IMR-90 (cell line): ENCODE results near the gene CDKN2B-AS1. TPM values are rescaled to one million over a fixed set of nuclear protein-coding genes. Genes with fewer than 3 reads are reported as not detected.

Experiments used
- ATAC-seq: fragments of 200-7000 bp; cut with Tn5 transposase; 2 replicates; pipeline ENCODE4 v1.9.1; 2020; ENCODE audit warnings: low read depth, mild to moderate bottlenecking, moderate library complexity
- BruUV-seq: library from RNA; stranded (reverse); fragments of 400-500 nt; replicated peaks from 2 replicates; lab custom pipeline; 2021; lab: Mats Ljungman, UMichigan
- CTCF ChIA-PET: fragments of 300-600 bp; formaldehyde crosslinking; extraction: SDS; loops from one replicate; lab custom pipeline; 2021; ENCODE audit warnings: antibody characterized with exemption; lab: Yijun Ruan, JAX
- POLR2A ChIA-PET: fragments of 300-600 bp; sonication (Branson Sonifier 250); formaldehyde crosslinking; loops from one replicate; lab custom pipeline; 2022; ENCODE audit warnings: antibody characterized with exemption; ENCODE audit not compliant: unreplicated experiment; lab: Charles Lee
- DNase-seq: peaks from one replicate; pipeline ENCODE4 v3.0.0; 2013
- H2AFZ ChIP-seq: replicated peaks from 2 replicates; pipeline ENCODE3; 2013; ENCODE audit warnings: low read length, mild to moderate bottlenecking; ENCODE audit not compliant: poor library complexity
- H2AK5ac ChIP-seq: 2 replicates; pipeline ENCODE4 v1.6.1; 2013; ENCODE audit warnings: low read depth, low read length, inconsistent platforms
- H2AK9ac ChIP-seq: replicated peaks from 2 replicates; pipeline ENCODE3; 2013; ENCODE audit warnings: mild to moderate bottlenecking, low read depth, low read length, moderate library complexity; ENCODE audit not compliant: poor library complexity
- H2BK120ac ChIP-seq: 2 replicates; pipeline ENCODE4 v1.6.1; 2013; ENCODE audit warnings: low read depth, low read length, inconsistent platforms
- H2BK15ac ChIP-seq: 3 replicates; pipeline ENCODE4 v1.6.1; 2013; ENCODE audit warnings: low read depth, low read length, inconsistent platforms
- H2BK20ac ChIP-seq: 2 replicates; pipeline ENCODE4 v1.6.1; 2013; ENCODE audit warnings: low read depth, mild to moderate bottlenecking, inconsistent platforms, low read length, moderate library complexity
- H2BK5ac ChIP-seq: 2 replicates; pipeline ENCODE4 v1.6.1; 2013; ENCODE audit warnings: mild to moderate bottlenecking, low read depth, low read length, inconsistent platforms; ENCODE audit not compliant: poor library complexity, severe bottlenecking
- H3K14ac ChIP-seq: replicated peaks from 2 replicates; pipeline ENCODE4 v1.6.1; 2013; ENCODE audit warnings: low read depth, low read length, inconsistent platforms
- H3K18ac ChIP-seq: 2 replicates; pipeline ENCODE4 v1.6.1; 2013; ENCODE audit warnings: low read depth, low read length, control low read depth
- H3K23ac ChIP-seq: 2 replicates; pipeline ENCODE4 v1.6.1; 2013; ENCODE audit warnings: low read depth, low read length, inconsistent platforms
- H3K27ac ChIP-seq: 2 replicates; pipeline ENCODE4 v1.5.1; 2013; ENCODE audit warnings: mild to moderate bottlenecking, control low read depth, low read length; ENCODE audit not compliant: insufficient read depth
- H3K27me3 ChIP-seq: 2 replicates; pipeline ENCODE4 v1.6.1; 2013; ENCODE audit warnings: low read length; ENCODE audit not compliant: control insufficient read depth, insufficient read depth
- H3K36me3 ChIP-seq: 2 replicates; pipeline ENCODE4 v1.6.1; 2013; ENCODE audit warnings: low read length, mixed read lengths; ENCODE audit not compliant: control insufficient read depth, insufficient read depth
- H3K4ac ChIP-seq: 2 replicates; pipeline ENCODE4 v1.6.1; 2013; ENCODE audit warnings: low read depth, low read length, inconsistent platforms
- H3K4me1 ChIP-seq: 2 replicates; pipeline ENCODE4 v1.6.1; 2013; ENCODE audit warnings: low read length, mixed read lengths; ENCODE audit not compliant: control insufficient read depth, insufficient read depth
- H3K4me2 ChIP-seq: 2 replicates; pipeline ENCODE4 v1.6.1; 2013; ENCODE audit warnings: low read depth, mild to moderate bottlenecking, control low read depth, low read length, moderate library complexity
- H3K4me3 ChIP-seq: 2 replicates; pipeline ENCODE4 v1.5.1; 2013; ENCODE audit warnings: low read depth, mild to moderate bottlenecking, control low read depth, low read length, moderate library complexity; ENCODE audit not compliant: insufficient read depth
- H3K56ac ChIP-seq: 2 replicates; pipeline ENCODE4 v1.6.1; 2013; ENCODE audit warnings: low read length, inconsistent platforms; ENCODE audit not compliant: insufficient read depth; ENCODE audit errors: extremely low read depth
- H3K79me1 ChIP-seq, 2 experiments: 2 replicates each; pipeline ENCODE4 v1.6.1; 2013; ENCODE audit warnings: low read length in 2 of 2, inconsistent platforms in 1 of 2, low read depth in 1 of 2
- H3K9ac ChIP-seq: 2 replicates; pipeline ENCODE4 v1.6.1; 2013; ENCODE audit warnings: low read depth, low read length, control low read depth
- H3K9me1 ChIP-seq: 2 replicates; pipeline ENCODE4 v1.6.1; 2013; ENCODE audit warnings: low read length, inconsistent platforms; ENCODE audit not compliant: insufficient read depth
- H3K9me3 ChIP-seq: 2 replicates; pipeline ENCODE4 v1.6.1; 2013; ENCODE audit warnings: low read length; ENCODE audit not compliant: control insufficient read depth, insufficient read depth
- H4K20me1 ChIP-seq: 2 replicates; pipeline ENCODE4 v1.6.1; 2013; ENCODE audit warnings: low read length, inconsistent platforms; ENCODE audit not compliant: insufficient read depth
- H4K5ac ChIP-seq: 2 replicates; pipeline ENCODE4 v1.6.1; 2013; ENCODE audit warnings: mild to moderate bottlenecking, low read depth, low read length, control low read depth
- H4K8ac ChIP-seq, 2 experiments: 2 replicates each; pipeline ENCODE4 v1.6.1; 2013; ENCODE audit warnings: low read depth in 2 of 2, low read length in 2 of 2, control low read depth in 1 of 2, inconsistent platforms in 1 of 2
- H4K91ac ChIP-seq: 2 replicates; pipeline ENCODE4 v1.6.1; 2013; ENCODE audit warnings: low read depth, low read length, inconsistent platforms; ENCODE audit not compliant: insufficient read depth
- BHLHE40 ChIP-seq: fragments of 150-350 bp; IDR thresholded peaks from 2 replicates; pipeline ENCODE4 v1.6.1; 2016; ENCODE audit warnings: mild to moderate bottlenecking, low read depth, low read length
- CEBPB ChIP-seq: IDR thresholded peaks from 2 replicates; pipeline ENCODE4 v1.6.1; 2012; ENCODE audit warnings: low read depth, low read length, improper control_type of control experiment
- CHD1 ChIP-seq: IDR thresholded peaks from 2 replicates; pipeline ENCODE4 v1.6.1; 2012; ENCODE audit warnings: low read depth, low read length, improper control_type of control experiment
- CTCF ChIP-seq: conservative IDR thresholded peaks from 2 replicates; pipeline ENCODE4 v1.5.1; 2012; ENCODE audit warnings: mild to moderate bottlenecking, low read depth, low read length, improper control_type of control experiment
- ELK1 ChIP-seq: fragments of 150-350 bp; IDR thresholded peaks from 2 replicates; pipeline ENCODE4 v1.6.1; 2016; ENCODE audit warnings: low read depth, mild to moderate bottlenecking, low read length, moderate library complexity, borderline replicate concordance
- FOS ChIP-seq: fragments of 150-350 bp; IDR thresholded peaks from 2 replicates; pipeline ENCODE4 v1.6.1; 2016; ENCODE audit warnings: low read depth, low read length
- MXI1 ChIP-seq: IDR thresholded peaks from 2 replicates; pipeline ENCODE4 v1.6.1; 2012; ENCODE audit warnings: low read depth, mild to moderate bottlenecking, low read length, moderate library complexity, borderline replicate concordance
- NFE2L2 ChIP-seq: fragments of 150-350 bp; IDR thresholded peaks from 2 replicates; pipeline ENCODE4 v1.6.1; 2016; ENCODE audit warnings: low read depth, mild to moderate bottlenecking, low read length
- POLR2A ChIP-seq: IDR thresholded peaks from 2 replicates; pipeline ENCODE4 v1.6.1; 2012; ENCODE audit warnings: mild to moderate bottlenecking, low read depth, low read length
- RCOR1 ChIP-seq: IDR thresholded peaks from 2 replicates; pipeline ENCODE4 v1.6.1; 2012; ENCODE audit warnings: mild to moderate bottlenecking, low read length, improper control_type of control experiment; ENCODE audit not compliant: insufficient replicate concordance
- SMC3 ChIP-seq: fragments of 150-350 bp; IDR thresholded peaks from 2 replicates; pipeline ENCODE4 v1.6.1; 2016; ENCODE audit warnings: low read depth, mild to moderate bottlenecking, antibody characterized with exemption, low read length, moderate library complexity
- USF2 ChIP-seq: fragments of 150-350 bp; IDR thresholded peaks from 2 replicates; pipeline ENCODE4 v1.6.1; 2017; ENCODE audit warnings: mild to moderate bottlenecking, antibody characterized with exemption, low read length, low read depth
- WGBS, 2 experiments: methylation state at CpG; one replicate each; pipeline versions ENCODE4 v1.1.5 to v1.1.7; 2013; ENCODE audit warnings: missing lambda C conversion rate in 2 of 2; ENCODE audit not compliant: insufficient read length in 1 of 2; ENCODE audit errors: extremely low coverage in 2 of 2; 5-methylcytosine and 5-hydroxymethylcytosine counted together
- dilution Hi-C: fragments of 300-500 bp; cut with HindIII; formaldehyde crosslinking; loops from one replicate; pipeline ENCODE4 v1.14.3; 2018; ENCODE audit warnings: low sequenced_read_pairs; ENCODE audit not compliant: unreplicated experiment
- in situ Hi-C: fragments of 300-500 bp; cut with MboI; formaldehyde crosslinking; loops from 3 replicates; pipeline ENCODE4 v1.14.3; 2019; ENCODE audit warnings: low sequenced_read_pairs, inconsistent platforms, mixed read lengths
- intact Hi-C: fragments of 100-400 bp; cut with micrococcal nuclease; formaldehyde crosslinking; loops from 2 replicates; pipeline ENCODE4 v1.10.0; 2022
- polyA plus RNA-seq, 3 experiments: library from polyadenylated mRNA; depleted of rRNA; stranded (reverse); fragments of >200 nt; gene quantifications; 2 replicates each; pipeline ENCODE4 v1.2.3, GENCODE V29; 2012; ENCODE audit warnings: low replicate concordance in 1 of 3
- total RNA-seq: library from RNA; depleted of rRNA; stranded (reverse); fragments of >200 nt; gene quantifications from 2 replicates; pipeline ENCODE4 v1.2.3, GENCODE V29; 2012

CDKN2B-AS1 gene
- total and polyA plus RNA-seq, 2 of the 4 experiments (the other 2 are of a cell fraction): 1.0 to 1.1 TPM

GRCh38 chr9:22088053-22088716 lies 93.6 kb downstream of the CDKN2B-AS1 start (continued):
- no peak for TF ChIP-seq MXI1
- TF ChIP-seq ELK1: no peak

- Histone ChIP-seq H4K8ac (no peak overlapping the region), H2AK5ac (no peak overlapping the region), H3K18ac (no peak overlapping the region), H3K36me3 (no peaks in the 10 kb centered on the region), H2BK120ac (no peak overlapping the region), H3K79me1 (no peaks in the 10 kb centered on the region), H3K27me3 (no peaks in the 10 kb centered on the region), H3K4me2 (no peak overlapping the region), H2BK15ac (no peak overlapping the region), H3K27ac (no peak overlapping the region), H2AFZ (no peak overlapping the region), H3K56ac (no peak overlapping the region), H3K9me1 (no peaks in the 10 kb centered on the region), H4K5ac (no peak overlapping the region), H3K14ac (no peak overlapping the region), H3K4ac (no peak overlapping the region), H3K9ac (no peak overlapping the region), H3K4me3 (no peak overlapping the region), H3K4me1 (peaks cover 4% of the 10 kb centered on the region), H2BK5ac (no peak overlapping the region), H3K23ac (no peak overlapping the region), H4K91ac (no peak overlapping the region), H4K20me1 (no peaks in the 10 kb centered on the region), H2AK9ac (no peak overlapping the region), H3K9me3 (no peaks in the 10 kb centered on the region), H2BK20ac (no peak overlapping the region)
- no peak for DNase-seq
- in situ Hi-C loops (no loop called here), dilution Hi-C loops (no loop called here), intact Hi-C loops (no loop called here)
- ATAC-seq: no peak
- no TSS peak for BruUV-seq
- ChIA-PET POLR2A (no interaction called here), CTCF (no interaction called here)
- WGBS, 2 experiments: no CpG with 5 or more reads among the region's 1 CpG
- no peak for TF ChIP-seq ELK1
- TF ChIP-seq NFE2L2: no peak
- no peak for TF ChIP-seq CEBPB
- TF ChIP-seq RCOR1: no peak
- TF ChIP-seq POLR2A: no peak
- no peak for TF ChIP-seq FOS
- no peak for TF ChIP-seq CHD1
- TF ChIP-seq USF2: no peak
- TF ChIP-seq BHLHE40: no peak
- no peak for TF ChIP-seq MXI1
- TF ChIP-seq CTCF: no peak
- TF ChIP-seq SMC3: no peak
These were observed 94.1 kb downstream of the CDKN2B-AS1 start for GRCh38 chr9:22088717-22089061.
